ENCODE measurements around the gene CCDC198. TPM values are rescaled to one million over a fixed set of nuclear protein-coding genes. Genes with fewer than 3 reads are reported as not detected.

The CCDC198 gene
- total RNA-seq, 1 experiment from 2014 or later = not detected

DNA sequence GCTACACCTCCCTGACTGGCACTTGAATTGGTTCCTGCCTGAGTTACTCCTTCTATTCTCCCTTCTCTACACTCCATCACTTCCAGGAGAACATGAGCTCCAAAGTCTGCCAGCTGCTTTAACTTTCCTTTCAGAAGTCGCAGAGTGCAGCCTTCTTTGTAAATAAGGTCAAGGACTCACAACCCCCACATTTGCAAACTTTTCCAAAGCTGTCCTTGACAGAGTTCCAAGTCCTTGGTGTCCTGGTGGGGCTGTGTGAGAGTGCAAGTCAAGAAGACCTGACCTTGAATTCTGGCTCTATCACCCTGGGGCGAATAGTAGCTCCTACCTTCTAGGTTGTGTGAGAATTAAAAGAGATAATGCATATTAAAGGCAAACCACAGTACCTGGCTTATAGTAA, 15.6 kb downstream of the CCDC198 start:
- TF ChIP-seq, protein P1, sequence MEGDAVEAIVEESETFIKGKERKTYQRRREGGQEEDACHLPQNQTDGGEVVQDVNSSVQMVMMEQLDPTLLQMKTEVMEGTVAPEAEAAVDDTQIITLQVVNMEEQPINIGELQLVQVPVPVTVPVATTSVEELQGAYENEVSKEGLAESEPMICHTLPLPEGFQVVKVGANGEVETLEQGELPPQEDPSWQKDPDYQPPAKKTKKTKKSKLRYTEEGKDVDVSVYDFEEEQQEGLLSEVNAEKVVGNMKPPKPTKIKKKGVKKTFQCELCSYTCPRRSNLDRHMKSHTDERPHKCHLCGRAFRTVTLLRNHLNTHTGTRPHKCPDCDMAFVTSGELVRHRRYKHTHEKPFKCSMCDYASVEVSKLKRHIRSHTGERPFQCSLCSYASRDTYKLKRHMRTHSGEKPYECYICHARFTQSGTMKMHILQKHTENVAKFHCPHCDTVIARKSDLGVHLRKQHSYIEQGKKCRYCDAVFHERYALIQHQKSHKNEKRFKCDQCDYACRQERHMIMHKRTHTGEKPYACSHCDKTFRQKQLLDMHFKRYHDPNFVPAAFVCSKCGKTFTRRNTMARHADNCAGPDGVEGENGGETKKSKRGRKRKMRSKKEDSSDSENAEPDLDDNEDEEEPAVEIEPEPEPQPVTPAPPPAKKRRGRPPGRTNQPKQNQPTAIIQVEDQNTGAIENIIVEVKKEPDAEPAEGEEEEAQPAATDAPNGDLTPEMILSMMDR (IDR thresholded peaks at IDR 0.05; ENCODE audit: unreplicated experiment) = no peak
- H3K4me1 Mint-ChIP-seq (ENCODE audit: insufficient read depth, unreplicated experiment) = peaks cover 24% of the 10 kb centered on the region
- BruUV-seq (replicated peaks) = no TSS peak
- no peaks in the 10 kb centered on the region for H3K27me3 Mint-ChIP-seq (ENCODE audit: insufficient read depth, unreplicated experiment)
- no peak overlapping the region for H3K27ac Mint-ChIP-seq (ENCODE audit: low read depth, unreplicated experiment)
- no peaks in the 10 kb centered on the region for H3K9me3 Mint-ChIP-seq (ENCODE audit: unreplicated experiment)
- POLR2A ChIA-PET = interaction anchor here (0.7 to 1.0 kb wide), 2 partner anchors 16 to 506 kb away, joined by 3 to 4 read pairs; no protein-coding TSS in a partner anchor
- intact Hi-C loops (cut with micrococcal nuclease) = no loop called here
- no peak for DNase-seq (ENCODE audit: unreplicated experiment)
- H3K4me3 Mint-ChIP-seq (ENCODE audit: unreplicated experiment) = no peak overlapping the region
- no peaks in the 10 kb centered on the region for H3K36me3 Mint-ChIP-seq (ENCODE audit: insufficient read depth, unreplicated experiment)
- CTCF ChIA-PET = interaction anchor here (0.6 to 1.6 kb wide), 5 partner anchors 8 to 595 kb away, joined by 3 to 5 read pairs (median 5); no protein-coding TSS in a partner anchor

DNA sequence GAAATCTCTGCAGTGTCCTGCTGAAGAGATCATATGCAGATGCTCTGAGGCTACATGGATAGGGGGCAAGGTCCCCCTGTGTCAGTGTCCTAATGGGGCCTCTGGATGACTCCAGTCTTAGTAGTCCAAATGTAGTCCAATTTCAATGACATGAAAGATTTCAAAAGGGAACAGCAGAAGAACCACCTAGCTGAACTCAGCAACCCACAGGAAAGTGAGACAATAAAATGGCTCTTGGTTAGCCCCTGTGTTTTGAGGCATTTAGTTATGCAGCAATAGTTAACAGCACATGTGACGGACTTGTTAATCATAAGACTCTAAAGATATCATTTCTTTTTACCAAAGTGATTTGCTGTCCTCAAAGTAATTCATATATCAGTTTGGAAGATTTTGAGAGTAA, 22.7 kb downstream of the CCDC198 start:
- H3K27me3 Mint-ChIP-seq (ENCODE audit: insufficient read depth, unreplicated experiment) = no peaks in the 10 kb centered on the region
- H3K4me1 Mint-ChIP-seq (ENCODE audit: insufficient read depth, unreplicated experiment) = no peaks in the 10 kb centered on the region
- no TSS peak for BruUV-seq (replicated peaks)
- no peak overlapping the region for H3K27ac Mint-ChIP-seq (ENCODE audit: low read depth, unreplicated experiment)
- POLR2A ChIA-PET = no interaction called here
- H3K9me3 Mint-ChIP-seq (ENCODE audit: unreplicated experiment) = peaks cover 7% of the 10 kb centered on the region
- TF ChIP-seq, protein P1 (IDR thresholded peaks at IDR 0.05; ENCODE audit: unreplicated experiment) = no peak
- DNase-seq (ENCODE audit: unreplicated experiment) = no peak
- H3K36me3 Mint-ChIP-seq (ENCODE audit: insufficient read depth, unreplicated experiment) = no peaks in the 10 kb centered on the region
- CTCF ChIA-PET = interaction anchor here (0.6 to 0.7 kb wide), 2 partner anchors 181 to 778 kb away, joined by 3 read pairs; no protein-coding TSS in a partner anchor
- intact Hi-C loops (cut with micrococcal nuclease) = no loop called here
- H3K4me3 Mint-ChIP-seq (ENCODE audit: unreplicated experiment) = no peak overlapping the region

DNA sequence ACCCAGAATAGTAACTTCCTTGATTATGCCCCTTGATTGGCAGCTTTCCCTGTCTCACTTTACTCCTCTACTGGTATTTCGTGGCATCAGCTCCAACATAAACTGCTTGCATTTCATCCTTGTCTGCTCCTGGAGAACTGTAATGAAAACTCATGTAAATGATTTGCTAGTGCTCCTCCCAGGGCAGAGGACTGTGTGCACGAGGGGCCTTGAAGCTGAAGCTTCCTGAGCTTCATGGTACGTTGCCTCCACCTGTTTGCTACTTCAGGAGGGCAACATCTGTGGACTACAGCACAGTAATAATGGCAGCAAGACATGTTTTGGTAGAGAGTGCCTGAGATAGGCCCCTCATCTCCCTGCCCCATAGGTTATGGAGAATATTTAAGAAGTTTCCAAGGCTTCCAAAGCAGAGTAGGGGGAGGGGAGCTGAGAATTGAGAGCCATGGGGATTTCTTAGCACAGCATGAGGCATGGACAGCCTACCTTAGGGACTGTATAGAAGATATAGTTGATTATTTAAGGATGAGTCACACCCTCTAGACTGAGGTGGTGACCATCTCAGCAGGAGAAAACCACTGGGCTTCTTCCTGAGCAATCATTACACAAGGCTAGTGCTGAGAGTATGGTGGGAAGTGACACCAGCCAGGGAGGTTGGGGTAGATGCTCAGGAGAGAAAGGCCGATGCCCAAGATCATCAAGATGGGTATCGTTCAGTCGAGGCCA, 29.5 kb downstream of the CCDC198 start:
- Mint-ChIP-seq H3K9me3 (ENCODE audit: unreplicated experiment) (no peaks in the 10 kb centered on the region), H3K4me3 (ENCODE audit: unreplicated experiment) (no peak overlapping the region), H3K4me1 (ENCODE audit: insufficient read depth, unreplicated experiment) (peaks cover 27% of the 10 kb centered on the region), H3K27ac (ENCODE audit: low read depth, unreplicated experiment) (no peak overlapping the region), H3K36me3 (ENCODE audit: insufficient read depth, unreplicated experiment) (no peaks in the 10 kb centered on the region), H3K27me3 (ENCODE audit: insufficient read depth, unreplicated experiment) (no peaks in the 10 kb centered on the region)
- BruUV-seq (replicated peaks) = no TSS peak
- CTCF ChIA-PET = interaction anchor here (0.5 to 0.8 kb wide), 3 partner anchors 14 to 250 kb away, joined by 3 to 4 read pairs (median 3); no protein-coding TSS in a partner anchor
- TF ChIP-seq, protein P1 (IDR thresholded peaks at IDR 0.05; ENCODE audit: unreplicated experiment) = no peak
- intact Hi-C loops (cut with micrococcal nuclease) = no loop called here
- POLR2A ChIA-PET = no interaction called here
- DNase-seq (ENCODE audit: unreplicated experiment) = peak; percentile 19

DNA sequence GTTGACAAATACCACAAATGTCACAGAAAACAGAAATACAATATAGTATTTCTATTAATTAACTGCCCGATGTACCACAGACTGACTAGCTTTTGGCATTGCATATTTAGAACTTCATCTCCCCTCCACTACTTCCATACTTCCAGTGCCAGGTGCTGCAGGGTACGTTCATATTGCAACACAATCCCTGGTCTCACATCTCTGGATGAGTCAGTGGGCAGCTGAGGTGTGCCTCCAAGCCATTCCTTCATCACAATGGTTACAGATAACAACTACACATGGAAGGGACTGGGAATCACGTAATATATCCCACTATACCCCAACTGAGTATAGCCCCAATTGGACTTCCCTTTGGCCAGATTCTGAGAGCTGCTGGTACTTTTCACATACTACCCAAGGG, 31.1 kb downstream of the CCDC198 start:
- CTCF ChIA-PET = interaction anchor here (1.0 to 1.3 kb wide), 2 partner anchors 10 to 25 kb away, joined by 3 read pairs; no protein-coding TSS in a partner anchor
- POLR2A ChIA-PET = interaction anchor here (0.6 to 1.1 kb wide), 3 partner anchors 15 to 72 kb away, joined by 3 to 4 read pairs (median 4); partner anchors contain the start of gene NAA30
- no TSS peak for BruUV-seq (replicated peaks)

More for the DNA sequence above, 31.1 kb downstream of the CCDC198 start:
- H3K27me3 Mint-ChIP-seq (ENCODE audit: insufficient read depth, unreplicated experiment) = no peaks in the 10 kb centered on the region
- no peaks in the 10 kb centered on the region for H3K9me3 Mint-ChIP-seq (ENCODE audit: unreplicated experiment)
- intact Hi-C loops (cut with micrococcal nuclease) = loop anchor here (1.0 kb wide), 1 partner anchor 37 kb away; no protein-coding TSS in a partner anchor
- peaks cover 27% of the 10 kb centered on the region for H3K4me1 Mint-ChIP-seq (ENCODE audit: insufficient read depth, unreplicated experiment)
- H3K4me3 Mint-ChIP-seq (ENCODE audit: unreplicated experiment) = no peak overlapping the region
- peak; percentile 89 for DNase-seq (ENCODE audit: unreplicated experiment)
- peak overlapping the region; percentile 88 for H3K27ac Mint-ChIP-seq (ENCODE audit: low read depth, unreplicated experiment)
- TF ChIP-seq, protein P1 (IDR thresholded peaks at IDR 0.05; ENCODE audit: unreplicated experiment) = no peak
- H3K36me3 Mint-ChIP-seq (ENCODE audit: insufficient read depth, unreplicated experiment) = no peaks in the 10 kb centered on the region
